Measurements from ENCODE around the gene MT1E. TPM values are rescaled to one million over a fixed set of nuclear protein-coding genes. Genes with fewer than 3 reads are reported as not detected.

Gene MT1E
- total RNA-seq, 1 donor from 2014 or later = not detected

DNA sequence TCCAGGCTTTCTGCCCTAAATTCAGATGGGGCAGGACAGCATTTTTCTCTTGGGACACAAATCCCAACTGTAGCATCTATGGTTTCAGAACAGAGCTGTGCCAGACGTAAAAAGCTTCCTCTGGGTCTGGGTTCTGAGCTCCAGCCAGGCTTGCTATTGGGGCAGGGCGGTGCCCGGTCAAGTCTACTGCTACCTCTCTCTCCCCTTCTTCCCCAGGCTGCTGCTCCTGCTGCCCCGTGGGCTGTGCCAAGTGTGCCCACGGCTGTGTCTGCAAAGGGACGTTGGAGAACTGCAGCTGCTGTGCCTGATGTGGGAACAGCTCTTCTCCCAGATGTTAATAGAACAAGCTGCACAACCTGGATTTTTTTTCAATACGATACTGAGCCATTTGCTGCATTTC lies 8.0 kb downstream of the MT1E start:
- no peak for TF ChIP-seq CTCF (IDR thresholded peaks at IDR 0.05; ENCODE audit: unreplicated experiment)
- no peaks in the 10 kb centered on the region for H3K36me3 Mint-ChIP-seq
- DNase-seq (ENCODE audit: low spot score in 2 of 2, unreplicated experiment in 2 of 2) = no peak
- H3K4me3 Mint-ChIP-seq = no peak overlapping the region
- H3K4me1 Mint-ChIP-seq = peaks cover 17% of the 10 kb centered on the region
- peaks cover 99% of the 10 kb centered on the region for H3K27me3 Mint-ChIP-seq (ENCODE audit: low read depth)
- no peak overlapping the region for H3K27ac Mint-ChIP-seq
- H3K9me3 Mint-ChIP-seq = no peaks in the 10 kb centered on the region

DNA sequence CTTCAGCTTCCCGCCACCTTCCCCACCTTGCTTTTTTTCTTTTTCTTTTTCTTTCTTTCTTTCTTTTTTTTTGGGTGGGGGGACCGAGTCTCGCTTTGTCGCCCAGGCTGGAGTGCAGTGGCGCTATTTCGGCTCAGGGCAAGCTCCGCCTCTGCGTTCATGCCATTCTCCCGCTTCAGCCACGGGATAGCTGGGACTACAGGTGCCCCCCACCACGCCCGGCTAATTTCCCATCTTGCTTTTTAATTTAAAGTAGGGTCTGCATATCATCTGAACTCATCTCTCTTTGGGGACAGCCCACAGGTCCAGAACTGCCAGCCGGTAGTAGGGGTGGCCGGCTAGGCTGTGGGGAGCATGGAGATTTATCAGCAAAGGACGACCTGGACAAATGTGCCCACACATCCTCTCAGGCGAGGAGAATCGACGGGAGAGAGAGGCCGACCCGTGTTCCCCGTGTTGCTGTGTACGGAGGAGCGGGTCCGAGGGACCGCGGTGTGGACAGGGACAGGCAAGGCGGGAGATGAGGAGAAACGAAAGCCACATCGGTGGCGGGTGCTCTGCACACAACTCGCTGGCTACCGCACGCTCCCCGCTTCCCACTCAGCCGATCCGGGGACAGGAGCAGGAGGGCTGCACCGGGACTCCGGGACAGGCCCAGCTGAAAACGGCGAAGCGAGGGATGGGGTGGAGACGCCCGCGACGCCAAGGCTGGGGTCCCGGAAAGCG lies 9.3 kb downstream of the MT1E start:
- DNase-seq (ENCODE audit: low spot score in 2 of 2, unreplicated experiment in 2 of 2) = no peak

GRCh38 chr16:56635441-56635967 lies 9.9 kb downstream of the MT1E start:
- TF ChIP-seq CTCF (IDR thresholded peaks at IDR 0.05; ENCODE audit: unreplicated experiment) = no peak
- Mint-ChIP-seq H3K4me1 (peaks cover 18% of the 10 kb centered on the region), H3K27me3 (ENCODE audit: low read depth) (peaks cover 99% of the 10 kb centered on the region), H3K4me3 (no peak overlapping the region), H3K9me3 (no peaks in the 10 kb centered on the region), H3K36me3 (no peaks in the 10 kb centered on the region), H3K27ac (no peak overlapping the region)
- DNase-seq (ENCODE audit: low spot score in 2 of 2, unreplicated experiment in 2 of 2) = no peak

More for the DNA sequence above, 9.3 kb downstream of the MT1E start:
- no peak for TF ChIP-seq CTCF (IDR thresholded peaks at IDR 0.05; ENCODE audit: unreplicated experiment)
- peak overlapping the region; percentile 43 for H3K4me3 Mint-ChIP-seq
- peaks cover 18% of the 10 kb centered on the region for H3K4me1 Mint-ChIP-seq
- H3K27me3 Mint-ChIP-seq (ENCODE audit: low read depth) = peaks cover 99% of the 10 kb centered on the region
- no peaks in the 10 kb centered on the region for H3K36me3 Mint-ChIP-seq
- no peaks in the 10 kb centered on the region for H3K9me3 Mint-ChIP-seq
- no peak overlapping the region for H3K27ac Mint-ChIP-seq

GRCh38 chr16:56636616-56637413 lies 11.2 kb downstream of the MT1E start:
- peaks cover 17% of the 10 kb centered on the region for H3K4me1 Mint-ChIP-seq
- no peak overlapping the region for H3K27ac Mint-ChIP-seq
- DNase-seq (ENCODE audit: low spot score in 2 of 2, unreplicated experiment in 2 of 2) = no peak
- H3K4me3 Mint-ChIP-seq = no peak overlapping the region
- TF ChIP-seq CTCF (IDR thresholded peaks at IDR 0.05; ENCODE audit: unreplicated experiment) = no peak
- H3K27me3 Mint-ChIP-seq (ENCODE audit: low read depth) = peaks cover 99% of the 10 kb centered on the region
- no peaks in the 10 kb centered on the region for H3K36me3 Mint-ChIP-seq
- no peaks in the 10 kb centered on the region for H3K9me3 Mint-ChIP-seq

DNA sequence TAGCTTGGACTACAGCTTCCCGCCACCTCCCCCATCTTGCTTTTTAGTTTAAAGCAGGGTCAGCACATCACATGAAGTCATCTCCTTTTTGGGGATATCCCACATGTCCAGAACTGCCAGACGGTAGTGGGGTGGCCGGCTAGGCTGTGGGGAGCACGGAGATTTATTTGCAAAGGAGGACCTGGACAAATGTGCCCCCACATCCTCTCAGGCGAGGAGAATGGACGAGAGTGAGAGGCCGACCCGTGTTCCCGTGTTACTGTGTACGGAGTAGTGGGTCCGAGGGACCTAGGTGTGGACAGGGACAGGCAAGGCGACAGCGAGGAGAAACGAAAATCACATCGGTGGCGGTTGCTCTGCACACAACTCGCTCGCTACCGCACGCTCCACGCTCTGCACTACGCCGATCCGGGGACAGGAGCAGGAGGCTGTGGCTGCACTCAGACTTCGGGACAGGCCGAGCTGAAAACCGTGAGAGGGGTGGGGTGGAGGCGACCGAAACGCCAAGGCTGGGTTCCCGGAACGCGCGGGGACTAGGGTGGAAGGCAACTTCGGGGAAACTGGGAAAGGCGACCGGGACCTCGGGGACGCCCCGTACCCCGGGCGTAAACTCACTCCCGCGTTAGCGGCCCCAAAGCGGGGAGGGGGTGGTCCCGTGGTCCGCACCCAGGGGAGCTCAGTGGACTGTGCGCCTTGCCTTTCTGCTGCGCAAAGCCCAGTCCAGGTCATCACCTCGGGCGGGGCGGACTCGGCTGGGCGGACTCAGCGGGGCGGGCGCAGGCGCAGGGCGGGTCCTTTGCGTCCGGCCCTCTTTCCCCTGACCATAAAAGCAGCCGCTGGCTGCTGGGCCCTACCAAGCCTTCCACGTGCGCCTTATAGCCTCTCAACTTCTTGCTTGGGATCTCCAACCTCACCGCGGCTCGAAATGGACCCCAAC lies 12.5 kb downstream of the MT1E start, which contains the start of gene MT1A:
Gene MT1A (plus strand): TSS at position 853 of the 937 bp plus-strand sequence. CDS start 73 bp downstream, at position 926.
- Mint-ChIP-seq H3K27me3 (ENCODE audit: low read depth) (peaks cover 99% of the 10 kb centered on the region), H3K36me3 (no peaks in the 10 kb centered on the region), H3K4me3 (peak within 1 kb of the TSS; percentile 64), H3K9me3 (no peaks in the 10 kb centered on the region), H3K4me1 (peaks cover 12% of the 10 kb centered on the region), H3K27ac (no peak within 1 kb of the TSS)
- peak in 1 of 2 experiments; percentile 51 for DNase-seq (ENCODE audit: low spot score in 2 of 2, unreplicated experiment in 2 of 2)
- TF ChIP-seq CTCF (IDR thresholded peaks at IDR 0.05; ENCODE audit: unreplicated experiment) = no peak
